Neutrophil (primary cell): ENCODE measurements around the gene TMEM183A.

Experiments used
- H3K27ac ChIP-seq: fragments of 200-600 bp; sonication (generic); 2 replicates; pipeline ENCODE4 v1.5.1; 2016; ENCODE audit warnings: mild to moderate bottlenecking, moderate library complexity
- H3K27me3 ChIP-seq: fragments of 200-600 bp; sonication (generic); 2 replicates; pipeline ENCODE4 v1.6.0; 2016; ENCODE audit warnings: mild to moderate bottlenecking
- H3K36me3 ChIP-seq: fragments of 200-600 bp; sonication (generic); 2 replicates; pipeline ENCODE4 v1.5.1; 2017
- H3K4me1 ChIP-seq, 2 experiments: fragments of 200-600 bp in 1 of 2; sonication (generic) in 1 of 2; 1 replicate in 1 of 2; 2 replicates in 1 of 2; pipeline versions ENCODE4 v1.5.1 to v1.6.1; 2013 to 2016; ENCODE audit warnings: low read depth in 1 of 2, low read length in 1 of 2, mild to moderate bottlenecking in 1 of 2, moderate library complexity in 1 of 2; ENCODE audit not compliant: control insufficient read depth in 1 of 2, insufficient read depth in 1 of 2
- H3K4me3 ChIP-seq, 2 experiments: fragments of 200-600 bp in 1 of 2; sonication (generic) in 1 of 2; 1 replicate in 1 of 2; 2 replicates in 1 of 2; pipeline ENCODE4 v1.5.1; 2013 to 2016; ENCODE audit warnings: low read depth in 1 of 2, low read length in 1 of 2, mild to moderate bottlenecking in 1 of 2, moderate library complexity in 1 of 2
- H3K9me3 ChIP-seq: fragments of 200-600 bp; sonication (generic); 2 replicates; pipeline ENCODE4 v1.5.1; 2016
- CTCF ChIP-seq: fragments of 200-600 bp; sonication (generic); IDR thresholded peaks from 2 replicates; pipeline ENCODE4 v1.5.1; 2016; ENCODE audit warnings: antibody characterized with exemption

Gene TMEM183A

DNA sequence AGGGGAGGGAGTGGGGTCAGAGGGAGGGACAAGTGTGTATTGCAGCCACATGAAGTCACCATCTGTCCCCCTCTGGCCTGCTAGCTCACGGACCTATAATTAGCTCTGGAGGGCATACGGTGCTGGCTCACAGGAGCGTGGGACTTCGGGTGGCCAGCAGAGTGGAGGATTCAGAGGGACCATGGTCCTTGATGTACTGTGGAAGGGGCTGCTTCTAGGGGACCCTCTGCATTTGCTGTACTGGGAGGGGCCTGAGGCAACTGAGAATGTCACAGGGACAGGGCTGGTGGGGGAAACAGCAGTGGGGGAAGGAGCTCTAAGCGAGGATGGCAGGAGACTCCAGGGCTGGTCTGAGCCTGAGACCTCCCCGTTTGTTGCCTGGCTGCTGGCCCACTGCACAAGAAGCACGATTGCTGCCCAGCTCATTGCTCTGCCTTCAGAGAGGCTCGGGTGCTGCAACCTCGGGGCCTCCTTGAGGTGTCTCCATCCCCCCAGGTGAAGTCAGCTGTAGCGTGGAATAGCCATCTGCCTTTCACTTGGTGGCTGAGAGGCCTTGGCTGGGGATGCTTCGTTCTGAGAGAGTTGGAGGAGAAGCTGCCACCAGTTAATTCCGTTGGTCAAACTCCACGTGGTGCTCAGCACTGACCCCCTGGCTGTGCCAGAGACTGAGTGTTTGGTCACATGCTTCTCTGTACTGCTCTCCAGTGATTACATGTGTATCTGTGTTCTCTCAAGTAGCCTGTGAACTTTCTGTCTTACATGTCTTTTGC is 21.8 kb downstream of the TMEM183A start:
- Histone ChIP-seq H3K36me3 (peaks cover 10% of the 10 kb centered on the region), H3K4me1 (peaks cover 6 to 17% of the 10 kb centered on the region in 2 experiments), H3K27ac (no peak overlapping the region), H3K27me3 (peaks cover 30% of the 10 kb centered on the region), H3K9me3 (no peaks in the 10 kb centered on the region), H3K4me3 (no peak overlapping the region)
- no peak for TF ChIP-seq CTCF

DNA sequence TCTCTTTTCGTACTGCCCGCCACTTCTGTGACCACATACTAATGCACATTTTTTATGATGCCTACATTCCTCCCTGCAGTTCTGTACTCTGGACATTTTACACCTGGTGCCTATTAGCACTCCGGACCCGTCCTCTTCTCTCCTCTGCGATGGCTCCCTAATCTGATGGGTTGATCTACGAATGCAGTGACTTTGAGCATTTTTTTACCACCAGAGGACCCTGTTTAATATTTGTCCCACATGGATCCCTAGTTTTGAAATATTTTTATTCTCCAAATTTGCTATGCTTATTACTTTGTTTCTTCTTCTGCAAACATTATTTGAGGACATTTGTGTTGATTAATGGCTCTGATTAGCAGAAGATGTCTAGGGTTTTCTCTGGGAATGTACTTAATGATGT is 24.3 kb downstream of the TMEM183A start:
- Histone ChIP-seq H3K27ac (no peak overlapping the region), H3K4me3 (no peak overlapping the region), H3K36me3 (no peaks in the 10 kb centered on the region), H3K27me3 (peaks cover 27% of the 10 kb centered on the region), H3K9me3 (no peaks in the 10 kb centered on the region), H3K4me1 (peaks cover 5 to 9% of the 10 kb centered on the region in 2 experiments)
- TF ChIP-seq CTCF, result no peak

GRCh38 chr1:203033287-203033686 is 26.1 kb downstream of the TMEM183A start:
- Histone ChIP-seq H3K27me3 (peaks cover 9% of the 10 kb centered on the region), H3K36me3 (no peaks in the 10 kb centered on the region), H3K4me3 (no peak overlapping the region), H3K9me3 (no peaks in the 10 kb centered on the region), H3K4me1 (peaks cover 10 to 14% of the 10 kb centered on the region in 2 experiments), H3K27ac (no peak overlapping the region)
- TF ChIP-seq CTCF, result no peak

- Histone ChIP-seq H3K4me1 (peaks cover 10 to 16% of the 10 kb centered on the region in 2 experiments), H3K27me3 (peaks cover 3% of the 10 kb centered on the region), H3K36me3 (no peaks in the 10 kb centered on the region), H3K9me3 (no peaks in the 10 kb centered on the region), H3K4me3 (no peak overlapping the region), H3K27ac (no peak overlapping the region)
- TF ChIP-seq CTCF, result no peak
Observed at GRCh38 chr1:203033917-203034316, 26.7 kb downstream of the TMEM183A start.

DNA sequence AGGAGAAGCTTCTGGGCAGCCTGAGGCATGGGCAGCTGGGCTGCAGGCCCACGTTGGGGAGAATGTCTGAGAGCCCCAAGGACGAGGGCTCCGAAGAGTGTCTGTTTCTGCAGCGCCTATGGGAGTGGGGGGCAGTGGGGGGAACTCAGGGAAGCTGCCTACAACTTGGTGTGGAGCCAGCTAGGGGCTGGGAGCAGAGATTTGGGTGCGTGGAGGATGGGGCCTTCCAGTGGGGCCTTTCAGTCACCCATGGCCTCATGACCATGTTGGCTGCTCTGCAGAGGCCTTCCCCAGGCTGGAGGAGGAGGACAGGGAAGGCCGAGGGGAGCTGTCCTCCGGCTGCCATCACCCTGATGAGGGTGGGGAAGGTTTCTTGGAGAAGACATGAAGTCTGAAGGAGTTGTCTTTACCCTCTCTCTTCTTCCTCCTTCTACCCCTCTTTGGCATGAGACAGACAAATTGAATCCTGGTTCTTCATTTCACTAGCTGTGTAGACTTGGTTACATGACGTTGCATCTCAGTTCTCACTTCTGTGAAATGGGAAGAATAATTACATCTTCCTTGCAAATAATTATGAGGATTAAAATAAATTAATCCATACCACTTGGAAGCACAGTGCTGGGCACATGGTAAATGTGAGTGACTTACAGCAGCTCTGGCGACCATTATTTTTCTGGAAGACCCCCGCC is 27.4 kb downstream of the TMEM183A start:
- Histone ChIP-seq H3K27ac (no peak overlapping the region), H3K4me1 (peaks cover 10 to 16% of the 10 kb centered on the region in 2 experiments), H3K36me3 (no peaks in the 10 kb centered on the region), H3K4me3 (no peak overlapping the region), H3K9me3 (no peaks in the 10 kb centered on the region), H3K27me3 (no peaks in the 10 kb centered on the region)
- no peak for TF ChIP-seq CTCF
